IMR-90 (cell line): ENCODE results near the gene APOBEC3H. TPM values are rescaled to one million over a fixed set of nuclear protein-coding genes. Genes with fewer than 3 reads are reported as not detected.

Experiments
- ATAC-seq: fragments of 200-7000 bp; cut with Tn5 transposase; 2 replicates; pipeline ENCODE4 v1.9.1; 2020; ENCODE audit warnings: low read depth, mild to moderate bottlenecking, moderate library complexity
- BruUV-seq: library from RNA; stranded (reverse); fragments of 400-500 nt; replicated peaks from 2 replicates; lab custom pipeline; 2021; lab: Mats Ljungman, UMichigan
- CTCF ChIA-PET: fragments of 300-600 bp; formaldehyde crosslinking; extraction: SDS; loops from one replicate; lab custom pipeline; 2021; ENCODE audit warnings: antibody characterized with exemption; lab: Yijun Ruan, JAX
- POLR2A ChIA-PET: fragments of 300-600 bp; sonication (Branson Sonifier 250); formaldehyde crosslinking; loops from one replicate; lab custom pipeline; 2022; ENCODE audit warnings: antibody characterized with exemption; ENCODE audit not compliant: unreplicated experiment; lab: Charles Lee
- DNase-seq: peaks from one replicate; pipeline ENCODE4 v3.0.0; 2013
- H2AFZ ChIP-seq: replicated peaks from 2 replicates; pipeline ENCODE3; 2013; ENCODE audit warnings: low read length, mild to moderate bottlenecking; ENCODE audit not compliant: poor library complexity
- H2AK5ac ChIP-seq: 2 replicates; pipeline ENCODE4 v1.6.1; 2013; ENCODE audit warnings: low read depth, low read length, inconsistent platforms
- H2AK9ac ChIP-seq: replicated peaks from 2 replicates; pipeline ENCODE3; 2013; ENCODE audit warnings: mild to moderate bottlenecking, low read depth, low read length, moderate library complexity; ENCODE audit not compliant: poor library complexity
- H2BK120ac ChIP-seq: 2 replicates; pipeline ENCODE4 v1.6.1; 2013; ENCODE audit warnings: low read depth, low read length, inconsistent platforms
- H2BK15ac ChIP-seq: 3 replicates; pipeline ENCODE4 v1.6.1; 2013; ENCODE audit warnings: low read depth, low read length, inconsistent platforms
- H2BK20ac ChIP-seq: 2 replicates; pipeline ENCODE4 v1.6.1; 2013; ENCODE audit warnings: low read depth, mild to moderate bottlenecking, inconsistent platforms, low read length, moderate library complexity
- H2BK5ac ChIP-seq: 2 replicates; pipeline ENCODE4 v1.6.1; 2013; ENCODE audit warnings: mild to moderate bottlenecking, low read depth, low read length, inconsistent platforms; ENCODE audit not compliant: poor library complexity, severe bottlenecking
- H3K14ac ChIP-seq: replicated peaks from 2 replicates; pipeline ENCODE4 v1.6.1; 2013; ENCODE audit warnings: low read depth, low read length, inconsistent platforms
- H3K18ac ChIP-seq: 2 replicates; pipeline ENCODE4 v1.6.1; 2013; ENCODE audit warnings: low read depth, low read length, control low read depth
- H3K23ac ChIP-seq: 2 replicates; pipeline ENCODE4 v1.6.1; 2013; ENCODE audit warnings: low read depth, low read length, inconsistent platforms
- H3K27ac ChIP-seq: 2 replicates; pipeline ENCODE4 v1.5.1; 2013; ENCODE audit warnings: mild to moderate bottlenecking, control low read depth, low read length; ENCODE audit not compliant: insufficient read depth
- H3K27me3 ChIP-seq: 2 replicates; pipeline ENCODE4 v1.6.1; 2013; ENCODE audit warnings: low read length; ENCODE audit not compliant: control insufficient read depth, insufficient read depth
- H3K36me3 ChIP-seq: 2 replicates; pipeline ENCODE4 v1.6.1; 2013; ENCODE audit warnings: low read length, mixed read lengths; ENCODE audit not compliant: control insufficient read depth, insufficient read depth
- H3K4ac ChIP-seq: 2 replicates; pipeline ENCODE4 v1.6.1; 2013; ENCODE audit warnings: low read depth, low read length, inconsistent platforms
- H3K4me1 ChIP-seq: 2 replicates; pipeline ENCODE4 v1.6.1; 2013; ENCODE audit warnings: low read length, mixed read lengths; ENCODE audit not compliant: control insufficient read depth, insufficient read depth
- H3K4me2 ChIP-seq: 2 replicates; pipeline ENCODE4 v1.6.1; 2013; ENCODE audit warnings: low read depth, mild to moderate bottlenecking, control low read depth, low read length, moderate library complexity
- H3K4me3 ChIP-seq: 2 replicates; pipeline ENCODE4 v1.5.1; 2013; ENCODE audit warnings: low read depth, mild to moderate bottlenecking, control low read depth, low read length, moderate library complexity; ENCODE audit not compliant: insufficient read depth
- H3K56ac ChIP-seq: 2 replicates; pipeline ENCODE4 v1.6.1; 2013; ENCODE audit warnings: low read length, inconsistent platforms; ENCODE audit not compliant: insufficient read depth; ENCODE audit errors: extremely low read depth
- H3K79me1 ChIP-seq, 2 experiments: 2 replicates each; pipeline ENCODE4 v1.6.1; 2013; ENCODE audit warnings: low read length in 2 of 2, inconsistent platforms in 1 of 2, low read depth in 1 of 2
- H3K9ac ChIP-seq: 2 replicates; pipeline ENCODE4 v1.6.1; 2013; ENCODE audit warnings: low read depth, low read length, control low read depth
- H3K9me1 ChIP-seq: 2 replicates; pipeline ENCODE4 v1.6.1; 2013; ENCODE audit warnings: low read length, inconsistent platforms; ENCODE audit not compliant: insufficient read depth
- H3K9me3 ChIP-seq: 2 replicates; pipeline ENCODE4 v1.6.1; 2013; ENCODE audit warnings: low read length; ENCODE audit not compliant: control insufficient read depth, insufficient read depth
- H4K20me1 ChIP-seq: 2 replicates; pipeline ENCODE4 v1.6.1; 2013; ENCODE audit warnings: low read length, inconsistent platforms; ENCODE audit not compliant: insufficient read depth
- H4K5ac ChIP-seq: 2 replicates; pipeline ENCODE4 v1.6.1; 2013; ENCODE audit warnings: mild to moderate bottlenecking, low read depth, low read length, control low read depth
- H4K8ac ChIP-seq, 2 experiments: 2 replicates each; pipeline ENCODE4 v1.6.1; 2013; ENCODE audit warnings: low read depth in 2 of 2, low read length in 2 of 2, control low read depth in 1 of 2, inconsistent platforms in 1 of 2
- H4K91ac ChIP-seq: 2 replicates; pipeline ENCODE4 v1.6.1; 2013; ENCODE audit warnings: low read depth, low read length, inconsistent platforms; ENCODE audit not compliant: insufficient read depth
- CTCF ChIP-seq: conservative IDR thresholded peaks from 2 replicates; pipeline ENCODE4 v1.5.1; 2012; ENCODE audit warnings: mild to moderate bottlenecking, low read depth, low read length, improper control_type of control experiment
- ELK1 ChIP-seq: fragments of 150-350 bp; IDR thresholded peaks from 2 replicates; pipeline ENCODE4 v1.6.1; 2016; ENCODE audit warnings: low read depth, mild to moderate bottlenecking, low read length, moderate library complexity, borderline replicate concordance
- FOS ChIP-seq: fragments of 150-350 bp; IDR thresholded peaks from 2 replicates; pipeline ENCODE4 v1.6.1; 2016; ENCODE audit warnings: low read depth, low read length
- MAFK ChIP-seq: IDR thresholded peaks from 2 replicates; pipeline ENCODE4 v1.6.1; 2012; ENCODE audit warnings: low read depth, low read length, improper control_type of control experiment
- MXI1 ChIP-seq: IDR thresholded peaks from 2 replicates; pipeline ENCODE4 v1.6.1; 2012; ENCODE audit warnings: low read depth, mild to moderate bottlenecking, low read length, moderate library complexity, borderline replicate concordance
- POLR2A ChIP-seq: IDR thresholded peaks from 2 replicates; pipeline ENCODE4 v1.6.1; 2012; ENCODE audit warnings: mild to moderate bottlenecking, low read depth, low read length
- RAD21 ChIP-seq: IDR thresholded peaks from 2 replicates; pipeline ENCODE4 v1.6.1; 2012; ENCODE audit warnings: low read length, improper control_type of control experiment
- RCOR1 ChIP-seq: IDR thresholded peaks from 2 replicates; pipeline ENCODE4 v1.6.1; 2012; ENCODE audit warnings: mild to moderate bottlenecking, low read length, improper control_type of control experiment; ENCODE audit not compliant: insufficient replicate concordance
- SMC3 ChIP-seq: fragments of 150-350 bp; IDR thresholded peaks from 2 replicates; pipeline ENCODE4 v1.6.1; 2016; ENCODE audit warnings: low read depth, mild to moderate bottlenecking, antibody characterized with exemption, low read length, moderate library complexity
- USF2 ChIP-seq: fragments of 150-350 bp; IDR thresholded peaks from 2 replicates; pipeline ENCODE4 v1.6.1; 2017; ENCODE audit warnings: mild to moderate bottlenecking, antibody characterized with exemption, low read length, low read depth
- WGBS, 2 experiments: methylation state at CpG; one replicate each; pipeline versions ENCODE4 v1.1.5 to v1.1.7; 2013; ENCODE audit warnings: missing lambda C conversion rate in 2 of 2; ENCODE audit not compliant: insufficient read length in 1 of 2; ENCODE audit errors: extremely low coverage in 2 of 2; 5-methylcytosine and 5-hydroxymethylcytosine counted together
- dilution Hi-C: fragments of 300-500 bp; cut with HindIII; formaldehyde crosslinking; loops from one replicate; pipeline ENCODE4 v1.14.3; 2018; ENCODE audit warnings: low sequenced_read_pairs; ENCODE audit not compliant: unreplicated experiment
- in situ Hi-C: fragments of 300-500 bp; cut with MboI; formaldehyde crosslinking; loops from 3 replicates; pipeline ENCODE4 v1.14.3; 2019; ENCODE audit warnings: low sequenced_read_pairs, inconsistent platforms, mixed read lengths
- intact Hi-C: fragments of 100-400 bp; cut with micrococcal nuclease; formaldehyde crosslinking; loops from 2 replicates; pipeline ENCODE4 v1.10.0; 2022
- polyA plus RNA-seq, 3 experiments: library from polyadenylated mRNA; depleted of rRNA; stranded (reverse); fragments of >200 nt; gene quantifications; 2 replicates each; pipeline ENCODE4 v1.2.3, GENCODE V29; 2012; ENCODE audit warnings: low replicate concordance in 1 of 3
- total RNA-seq: library from RNA; depleted of rRNA; stranded (reverse); fragments of >200 nt; gene quantifications from 2 replicates; pipeline ENCODE4 v1.2.3, GENCODE V29; 2012

APOBEC3H gene
- total and polyA plus RNA-seq, 2 of the 4 experiments (the other 2 are of a cell fraction), result 0.18 TPM; not detected in 1

- Histone ChIP-seq H3K4ac (no peak overlapping the region), H3K9me1 (peaks cover 4% of the 10 kb centered on the region; the same call in 1 of the 2 replicates), H3K18ac (no peak overlapping the region), H2BK15ac (no peak overlapping the region), H3K9ac (no peak overlapping the region), H4K5ac (no peak overlapping the region), H3K56ac (no peak overlapping the region), H2BK20ac (no peak overlapping the region), H2AK9ac (no peak overlapping the region), H3K9me3 (no peaks in the 10 kb centered on the region), H3K4me2 (no peak overlapping the region), H2AK5ac (no peak overlapping the region), H4K20me1 (no peaks in the 10 kb centered on the region), H4K8ac (no peak overlapping the region), H3K79me1 (no peaks in the 10 kb centered on the region), H2BK5ac (no peak overlapping the region), H3K4me3 (no peak overlapping the region), H3K27ac (no peak overlapping the region), H3K4me1 (no peaks in the 10 kb centered on the region; the same call in 1 of the 2 replicates), H3K27me3 (no peaks in the 10 kb centered on the region), H2AFZ (no peak overlapping the region), H4K91ac (no peak overlapping the region), H3K14ac (no peak overlapping the region), H2BK120ac (no peak overlapping the region), H3K23ac (no peak overlapping the region), H3K36me3 (no peaks in the 10 kb centered on the region)
- ChIA-PET POLR2A (no interaction called here), CTCF (no interaction called here)
- no peak for DNase-seq
- dilution Hi-C loops, result no loop called here
- no peak for ATAC-seq
- BruUV-seq, result no TSS peak
- WGBS, 2 experiments, result no CpG with 5 or more reads among the region's 14 CpGs
- in situ Hi-C loops, result no loop called here
- intact Hi-C loops, result no loop called here
- TF ChIP-seq POLR2A, result no peak
- no peak for TF ChIP-seq RAD21
- no peak for TF ChIP-seq MAFK
- TF ChIP-seq SMC3, result no peak
- no peak for TF ChIP-seq CTCF
- TF ChIP-seq MXI1, result no peak
- no peak for TF ChIP-seq RCOR1
- TF ChIP-seq USF2, result no peak
- TF ChIP-seq ELK1, result no peak
- TF ChIP-seq FOS, result no peak
Observed at GRCh38 chr22:39138357-39138997, 41.4 kb downstream of the APOBEC3H start.
